Measurements from ENCODE around the gene LTBP1. TPM values are rescaled to one million over a fixed set of nuclear protein-coding genes. Genes with fewer than 3 reads are reported as not detected.

Gene LTBP1
- polyA plus RNA-seq, 1 donor (not counting 4 experiments of a cell fraction or from before 2014, with no cell fraction given), result 9.2 TPM

DNA sequence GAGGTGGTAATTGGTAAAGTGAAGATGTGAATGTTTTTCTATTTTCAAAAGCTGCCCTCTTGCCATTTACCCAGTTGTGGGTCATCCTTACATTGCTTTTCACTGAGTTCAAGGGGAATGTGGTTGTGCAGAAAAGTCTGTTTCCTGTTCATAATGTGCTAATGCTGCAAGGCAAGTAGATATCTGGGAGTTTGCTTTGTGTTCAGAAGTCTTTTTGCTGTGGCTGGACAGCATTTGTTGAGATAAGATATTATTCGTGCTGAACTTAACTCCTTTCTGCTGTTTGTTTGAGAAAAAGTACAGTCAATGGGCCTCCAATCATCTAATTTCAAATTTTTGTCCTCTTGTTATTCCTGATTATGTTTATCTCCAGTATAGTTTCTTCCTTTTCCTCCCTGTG, 263.2 kb downstream of the LTBP1 start:
- H3K9me1 ChIP-seq (ENCODE audit: control insufficient read depth, extremely low read depth, insufficient read depth, low read length), result no peaks in the 10 kb centered on the region
- dilution Hi-C loops (cut with MboI; ENCODE audit: extremely low pct_ligation_motif_present, low sequenced_read_pairs), result no loop called here
- no peak overlapping the region for H3K9ac ChIP-seq (ENCODE audit: control insufficient read depth, extremely low read depth, insufficient read depth, low read length)
- no peak overlapping the region for H3K4me3 ChIP-seq (ENCODE audit: control insufficient read depth in 2 of 3, extremely low read depth in 1 of 3, insufficient read depth in 2 of 3, low read depth in 1 of 3, low read length in 3 of 3)
- H3K36me3 ChIP-seq (ENCODE audit: control insufficient read depth in 2 of 2, extremely low read depth in 1 of 2, insufficient read depth in 2 of 2, low read length in 2 of 2), result no peaks in the 10 kb centered on the region
- FAIRE-seq, result no peak
- TF ChIP-seq, protein P1, sequence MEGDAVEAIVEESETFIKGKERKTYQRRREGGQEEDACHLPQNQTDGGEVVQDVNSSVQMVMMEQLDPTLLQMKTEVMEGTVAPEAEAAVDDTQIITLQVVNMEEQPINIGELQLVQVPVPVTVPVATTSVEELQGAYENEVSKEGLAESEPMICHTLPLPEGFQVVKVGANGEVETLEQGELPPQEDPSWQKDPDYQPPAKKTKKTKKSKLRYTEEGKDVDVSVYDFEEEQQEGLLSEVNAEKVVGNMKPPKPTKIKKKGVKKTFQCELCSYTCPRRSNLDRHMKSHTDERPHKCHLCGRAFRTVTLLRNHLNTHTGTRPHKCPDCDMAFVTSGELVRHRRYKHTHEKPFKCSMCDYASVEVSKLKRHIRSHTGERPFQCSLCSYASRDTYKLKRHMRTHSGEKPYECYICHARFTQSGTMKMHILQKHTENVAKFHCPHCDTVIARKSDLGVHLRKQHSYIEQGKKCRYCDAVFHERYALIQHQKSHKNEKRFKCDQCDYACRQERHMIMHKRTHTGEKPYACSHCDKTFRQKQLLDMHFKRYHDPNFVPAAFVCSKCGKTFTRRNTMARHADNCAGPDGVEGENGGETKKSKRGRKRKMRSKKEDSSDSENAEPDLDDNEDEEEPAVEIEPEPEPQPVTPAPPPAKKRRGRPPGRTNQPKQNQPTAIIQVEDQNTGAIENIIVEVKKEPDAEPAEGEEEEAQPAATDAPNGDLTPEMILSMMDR (optimal IDR thresholded peaks at IDR 0.05 in 1 of 3, IDR thresholded peaks at IDR 0.05 in 1 of 3, conservative IDR thresholded peaks at IDR 0.05 in 1 of 3; ENCODE audit: extremely low read depth in 1 of 3, insufficient read depth in 2 of 3, low read length in 3 of 3), result no peak
- H3K27ac ChIP-seq (ENCODE audit: control insufficient read depth, insufficient read depth, low read length), result peak overlapping the region; percentile 15
- H3K9me3 ChIP-seq (ENCODE audit: control insufficient read depth, low read depth, low read length), result no peaks in the 10 kb centered on the region
- H3K27me3 ChIP-seq (ENCODE audit: control insufficient read depth, extremely low read depth, insufficient read depth, low read length), result no peaks in the 10 kb centered on the region
- peaks cover 30% of the 10 kb centered on the region for H3K4me1 ChIP-seq (ENCODE audit: control insufficient read depth, extremely low read depth, insufficient read depth, low read length)
- H2AFZ ChIP-seq (ENCODE audit: control insufficient read depth, low read length), result peak overlapping the region; percentile 72
- H3K4me2 ChIP-seq (ENCODE audit: control insufficient read depth, extremely low read depth, insufficient read depth, low read depth, low read length), result peak overlapping the region; percentile 58
- DNase-seq (ENCODE audit: low read depth, low spot score), result no peak
- H4K20me1 ChIP-seq (ENCODE audit: control insufficient read depth, extremely low read depth, insufficient read depth, low read length), result no peaks in the 10 kb centered on the region
- H3K79me2 ChIP-seq (ENCODE audit: control insufficient read depth, insufficient read depth, low read length), result no peaks in the 10 kb centered on the region

DNA sequence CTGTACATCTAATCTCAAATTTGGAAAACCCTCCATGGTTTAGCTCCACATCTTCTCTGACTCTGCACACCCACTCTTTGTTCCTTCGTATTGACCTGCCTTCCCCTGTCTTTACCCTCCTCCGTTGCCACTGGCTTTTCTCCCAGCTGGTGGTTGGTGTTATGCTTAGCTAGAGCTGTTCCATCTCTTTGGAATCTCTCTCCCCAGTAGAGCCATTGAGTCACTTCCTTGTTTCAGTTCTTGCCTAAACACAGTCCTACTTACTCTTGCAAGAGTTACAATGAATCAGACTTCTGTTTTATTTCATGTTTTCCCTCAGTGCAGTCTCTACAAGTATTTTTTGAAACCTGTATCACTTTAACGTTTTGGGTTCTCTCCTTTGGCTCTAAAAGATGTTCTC, 263.9 kb downstream of the LTBP1 start:
- Histone ChIP-seq H3K79me2 (ENCODE audit: control insufficient read depth, insufficient read depth, low read length) (no peaks in the 10 kb centered on the region), H4K20me1 (ENCODE audit: control insufficient read depth, extremely low read depth, insufficient read depth, low read length) (no peaks in the 10 kb centered on the region), H3K27ac (ENCODE audit: control insufficient read depth, insufficient read depth, low read length) (peak overlapping the region; percentile 15), H3K9ac (ENCODE audit: control insufficient read depth, extremely low read depth, insufficient read depth, low read length) (no peak overlapping the region), H2AFZ (ENCODE audit: control insufficient read depth, low read length) (no peak overlapping the region), H3K27me3 (ENCODE audit: control insufficient read depth, extremely low read depth, insufficient read depth, low read length) (no peaks in the 10 kb centered on the region), H3K9me3 (ENCODE audit: control insufficient read depth, low read depth, low read length) (no peaks in the 10 kb centered on the region), H3K9me1 (ENCODE audit: control insufficient read depth, extremely low read depth, insufficient read depth, low read length) (no peaks in the 10 kb centered on the region), H3K36me3 (ENCODE audit: control insufficient read depth in 2 of 2, extremely low read depth in 1 of 2, insufficient read depth in 2 of 2, low read length in 2 of 2) (no peaks in the 10 kb centered on the region), H3K4me1 (ENCODE audit: control insufficient read depth, extremely low read depth, insufficient read depth, low read length) (peaks cover 30% of the 10 kb centered on the region), H3K4me3 (ENCODE audit: control insufficient read depth in 2 of 3, extremely low read depth in 1 of 3, insufficient read depth in 2 of 3, low read depth in 1 of 3, low read length in 3 of 3) (peak overlapping the region in 1 of 3 experiments; percentile 1), H3K4me2 (ENCODE audit: control insufficient read depth, extremely low read depth, insufficient read depth, low read depth, low read length) (peak overlapping the region; percentile 58)
- FAIRE-seq (peak; percentile 82), DNase-seq (ENCODE audit: low read depth, low spot score) (peak; percentile 54)
- dilution Hi-C loops (cut with MboI; ENCODE audit: extremely low pct_ligation_motif_present, low sequenced_read_pairs), result no loop called here
- TF ChIP-seq EZH2 (IDR thresholded peaks at IDR 0.05; ENCODE audit: low read length), result no peak
- TF ChIP-seq, protein P1 (optimal IDR thresholded peaks at IDR 0.05 in 1 of 3, IDR thresholded peaks at IDR 0.05 in 1 of 3, conservative IDR thresholded peaks at IDR 0.05 in 1 of 3; ENCODE audit: extremely low read depth in 1 of 3, insufficient read depth in 2 of 3, low read length in 3 of 3), result no peak

Data from keratinocyte (primary cell).